Liver (tissue), 9 donors: ENCODE results near the gene MUC6. TPM values are rescaled to one million over a fixed set of nuclear protein-coding genes. Genes with fewer than 3 reads are reported as not detected.

Source experiments
- DNase-seq: peaks from one replicate; pipeline ENCODE4 v3.0.0-alpha.2; 2017; ENCODE audit warnings: low spot score
- H3K27ac ChIP-seq, 2 donors: one replicate each; pipeline ENCODE4 v1.7.0; 2013; ENCODE audit warnings: inconsistent platforms in 2 of 2, low read length in 2 of 2, control low read depth in 1 of 2, low read depth in 1 of 2, mild to moderate bottlenecking in 1 of 2
- H3K27me3 ChIP-seq, 4 donors: one replicate each; pipeline versions ENCODE4 v1.6.1 to v1.7.0; 2013; ENCODE audit warnings: low read length in 3 of 4, inconsistent platforms in 1 of 4, mild to moderate bottlenecking in 1 of 4, moderate library complexity in 1 of 4; ENCODE audit not compliant: control insufficient read depth in 4 of 4, insufficient read depth in 4 of 4
- H3K36me3 ChIP-seq, 4 donors: one replicate each; pipeline versions ENCODE4 v1.6.1 to v1.7.0; 2013; ENCODE audit warnings: low read length in 3 of 4, mild to moderate bottlenecking in 3 of 4, low read depth in 1 of 4, moderate library complexity in 1 of 4; ENCODE audit not compliant: control insufficient read depth in 4 of 4, insufficient read depth in 3 of 4
- H3K4me1 ChIP-seq, 4 donors: one replicate each; pipeline versions ENCODE4 v1.6.1 to v1.7.0; 2013; ENCODE audit warnings: low read length in 3 of 4, mild to moderate bottlenecking in 3 of 4, moderate library complexity in 1 of 4; ENCODE audit not compliant: control insufficient read depth in 4 of 4, insufficient read depth in 4 of 4
- H3K4me3 ChIP-seq, 3 donors: one replicate each; pipeline versions ENCODE4 v1.6.1 to v1.7.0; 2013; ENCODE audit warnings: low read length in 3 of 3, control low read depth in 1 of 3, low read depth in 1 of 3, mild to moderate bottlenecking in 1 of 3
- H3K9ac ChIP-seq, 2 donors: one replicate each; pipeline ENCODE4 v1.7.0; 2013; ENCODE audit warnings: low read length in 2 of 2, mild to moderate bottlenecking in 2 of 2, moderate library complexity in 2 of 2, control low read depth in 1 of 2, low read depth in 1 of 2
- H3K9me3 ChIP-seq, 4 donors: one replicate each; pipeline versions ENCODE4 v1.6.1 to v1.7.0; 2013; ENCODE audit warnings: low read length in 3 of 4; ENCODE audit not compliant: control insufficient read depth in 4 of 4
- EGR1 ChIP-seq, 2 donors: IDR thresholded peaks; 2 replicates each; pipeline ENCODE4 v1.6.1; 2016 to 2018; ENCODE audit warnings: antibody characterized with exemption in 2 of 2, low read depth in 2 of 2
- FOXA1 ChIP-seq: IDR thresholded peaks from 2 replicates; pipeline ENCODE4 v1.6.1; 2016; ENCODE audit warnings: antibody characterized with exemption
- GABPA ChIP-seq, 2 donors: IDR thresholded peaks in 1 of 2; conservative IDR thresholded peaks in 1 of 2; 2 replicates each; pipeline ENCODE4 v1.6.1; 2016; ENCODE audit warnings: antibody characterized with exemption in 2 of 2, mild to moderate bottlenecking in 1 of 2, moderate library complexity in 1 of 2
- HNF4A ChIP-seq, 2 donors: conservative IDR thresholded peaks; 2 replicates each; pipeline ENCODE4 v1.6.1; 2016; ENCODE audit warnings: antibody characterized with exemption in 2 of 2, mild to moderate bottlenecking in 2 of 2
- JUND ChIP-seq, 2 donors: IDR thresholded peaks; 2 replicates each; pipeline ENCODE4 v1.6.1; 2016; ENCODE audit warnings: antibody characterized with exemption in 2 of 2
- NR2F2 ChIP-seq: IDR thresholded peaks from 2 replicates; pipeline ENCODE4 v1.6.1; 2016; ENCODE audit warnings: antibody characterized with exemption
- RAD21 ChIP-seq, 2 donors: IDR thresholded peaks; 2 replicates each; pipeline ENCODE4 v1.6.1; 2016; ENCODE audit warnings: antibody characterized with exemption in 2 of 2, mild to moderate bottlenecking in 2 of 2
- RXRA ChIP-seq, 2 donors: IDR thresholded peaks; 2 replicates each; pipeline ENCODE4 v1.6.1; 2017 to 2018; ENCODE audit warnings: antibody characterized with exemption in 2 of 2, mild to moderate bottlenecking in 1 of 2
- SP1 ChIP-seq: IDR thresholded peaks from 2 replicates; pipeline ENCODE4 v1.6.1; 2018; ENCODE audit warnings: antibody characterized with exemption, mild to moderate bottlenecking
- TAF1 ChIP-seq: conservative IDR thresholded peaks from 2 replicates; pipeline ENCODE4 v1.6.1; 2016; ENCODE audit warnings: antibody characterized with exemption, mild to moderate bottlenecking
- YY1 ChIP-seq: IDR thresholded peaks from 2 replicates; pipeline ENCODE4 v1.6.1; 2016; ENCODE audit warnings: antibody characterized with exemption, mild to moderate bottlenecking
- whole genome bisulfite sequencing: extraction: QIAGEN DNeasy Blood & Tissue Kit; methylation state at CpG from one replicate; pipeline ENCODE4 v1.1.7; 2013; 5-methylcytosine and 5-hydroxymethylcytosine counted together
- polyA plus RNA-seq, 2 donors: library from polyadenylated mRNA; stranded (reverse) in 1 of 2; unstranded in 1 of 2; fragments of 200-250 nt in 1 of 2; fragments of >200 nt in 1 of 2; fragmentation: Nextera tagmentation in 1 of 2; extraction: Ambion mirVana in 1 of 2; gene quantifications; one replicate each; pipeline versions ENCODE4 v1.2.1 to v1.2.3, GENCODE V29; 2013 to 2015
- total RNA-seq, 2 donors: library from RNA; depleted of rRNA; stranded (reverse); fragments of >200 nt; gene quantifications; one replicate each; pipeline ENCODE4 v1.2.3, GENCODE V29; 2014
- TF ChIP-seq, protein P1 (sequence below): IDR thresholded peaks from 2 replicates; pipeline ENCODE4 v1.6.1; 2016; ENCODE audit warnings: antibody characterized with exemption, mild to moderate bottlenecking
- TF ChIP-seq, protein P2 (sequence below): IDR thresholded peaks from 2 replicates; pipeline ENCODE4 v1.6.1; 2016; ENCODE audit warnings: antibody characterized with exemption
- TF ChIP-seq, protein P3 (sequence below): IDR thresholded peaks from 2 replicates; pipeline ENCODE4 v1.6.1; 2016; ENCODE audit warnings: antibody characterized with exemption
- TF ChIP-seq, protein P4 (sequence below): fragments of 150-350 bp; IDR thresholded peaks from 2 replicates; pipeline ENCODE4 v1.5.1; 2017; ENCODE audit warnings: improper control_type of control experiment, low read depth, low read length; ENCODE audit not compliant: missing input control
- donor health status: healthy.
- donor health status: healthy.
- donor health status: healthy.
- donor health status: healthy.
- donor health status: healthy.

The MUC6 gene
- total and polyA plus RNA-seq, 4 donors = 0.05 to 0.54 (median 0.18) TPM

DNA sequence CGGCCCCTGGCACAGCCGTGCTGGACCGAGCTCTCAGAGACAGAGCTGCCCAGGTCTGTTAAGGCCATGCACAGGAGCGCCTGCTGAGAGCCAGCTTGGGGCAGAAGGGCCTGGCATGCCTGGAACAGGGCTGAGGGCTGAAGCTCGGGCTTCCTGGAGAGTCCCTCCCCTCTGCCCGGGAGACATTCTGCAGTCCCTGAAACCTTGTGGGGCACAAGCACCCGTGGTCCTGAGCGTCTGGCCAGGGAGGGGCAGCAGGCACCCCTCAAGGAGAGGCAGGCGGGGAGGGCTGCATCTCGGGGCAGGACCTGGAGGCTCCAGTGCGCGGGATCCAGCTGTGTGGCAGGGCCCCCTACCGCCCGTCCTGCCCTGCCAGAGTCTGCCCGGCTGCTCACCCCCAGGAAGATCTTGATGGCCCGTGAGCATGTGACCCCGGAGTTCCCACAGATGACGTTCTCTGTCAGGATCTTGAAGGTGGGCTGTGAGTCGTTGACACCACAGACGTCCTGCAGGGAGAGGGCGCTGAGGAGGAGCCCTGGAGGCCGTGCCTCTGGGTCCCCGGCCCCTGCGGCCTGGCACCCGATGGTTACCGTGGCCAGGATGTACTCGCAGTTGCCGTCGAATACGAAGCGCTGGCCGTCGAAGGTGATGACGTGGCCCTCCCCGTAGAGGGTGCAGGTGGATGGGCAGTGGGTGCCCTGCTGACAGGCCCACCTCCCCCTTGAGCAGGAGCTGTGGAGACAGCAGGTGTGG, 10.9 kb downstream of the MUC6 start:
- WGBS = 74% methylated on average over 35 of the region's 35 CpGs
- no peak for DNase-seq
- TF ChIP-seq, protein P1, sequence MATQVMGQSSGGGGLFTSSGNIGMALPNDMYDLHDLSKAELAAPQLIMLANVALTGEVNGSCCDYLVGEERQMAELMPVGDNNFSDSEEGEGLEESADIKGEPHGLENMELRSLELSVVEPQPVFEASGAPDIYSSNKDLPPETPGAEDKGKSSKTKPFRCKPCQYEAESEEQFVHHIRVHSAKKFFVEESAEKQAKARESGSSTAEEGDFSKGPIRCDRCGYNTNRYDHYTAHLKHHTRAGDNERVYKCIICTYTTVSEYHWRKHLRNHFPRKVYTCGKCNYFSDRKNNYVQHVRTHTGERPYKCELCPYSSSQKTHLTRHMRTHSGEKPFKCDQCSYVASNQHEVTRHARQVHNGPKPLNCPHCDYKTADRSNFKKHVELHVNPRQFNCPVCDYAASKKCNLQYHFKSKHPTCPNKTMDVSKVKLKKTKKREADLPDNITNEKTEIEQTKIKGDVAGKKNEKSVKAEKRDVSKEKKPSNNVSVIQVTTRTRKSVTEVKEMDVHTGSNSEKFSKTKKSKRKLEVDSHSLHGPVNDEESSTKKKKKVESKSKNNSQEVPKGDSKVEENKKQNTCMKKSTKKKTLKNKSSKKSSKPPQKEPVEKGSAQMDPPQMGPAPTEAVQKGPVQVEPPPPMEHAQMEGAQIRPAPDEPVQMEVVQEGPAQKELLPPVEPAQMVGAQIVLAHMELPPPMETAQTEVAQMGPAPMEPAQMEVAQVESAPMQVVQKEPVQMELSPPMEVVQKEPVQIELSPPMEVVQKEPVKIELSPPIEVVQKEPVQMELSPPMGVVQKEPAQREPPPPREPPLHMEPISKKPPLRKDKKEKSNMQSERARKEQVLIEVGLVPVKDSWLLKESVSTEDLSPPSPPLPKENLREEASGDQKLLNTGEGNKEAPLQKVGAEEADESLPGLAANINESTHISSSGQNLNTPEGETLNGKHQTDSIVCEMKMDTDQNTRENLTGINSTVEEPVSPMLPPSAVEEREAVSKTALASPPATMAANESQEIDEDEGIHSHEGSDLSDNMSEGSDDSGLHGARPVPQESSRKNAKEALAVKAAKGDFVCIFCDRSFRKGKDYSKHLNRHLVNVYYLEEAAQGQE = no peak
- no peak for TF ChIP-seq GABPA (IDR thresholded peaks at IDR 0.05 in 1 of 2, conservative IDR thresholded peaks at IDR 0.05 in 1 of 2)
- TF ChIP-seq NR2F2 = no peak
- no peak for TF ChIP-seq JUND (IDR thresholded peaks at IDR 0.05)
- TF ChIP-seq TAF1 = no peak
- TF ChIP-seq, protein P2, sequence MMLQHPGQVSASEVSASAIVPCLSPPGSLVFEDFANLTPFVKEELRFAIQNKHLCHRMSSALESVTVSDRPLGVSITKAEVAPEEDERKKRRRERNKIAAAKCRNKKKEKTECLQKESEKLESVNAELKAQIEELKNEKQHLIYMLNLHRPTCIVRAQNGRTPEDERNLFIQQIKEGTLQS = no peak
- no peak for TF ChIP-seq SP1
- no peak for TF ChIP-seq RXRA (IDR thresholded peaks at IDR 0.05)
- TF ChIP-seq, protein P3, sequence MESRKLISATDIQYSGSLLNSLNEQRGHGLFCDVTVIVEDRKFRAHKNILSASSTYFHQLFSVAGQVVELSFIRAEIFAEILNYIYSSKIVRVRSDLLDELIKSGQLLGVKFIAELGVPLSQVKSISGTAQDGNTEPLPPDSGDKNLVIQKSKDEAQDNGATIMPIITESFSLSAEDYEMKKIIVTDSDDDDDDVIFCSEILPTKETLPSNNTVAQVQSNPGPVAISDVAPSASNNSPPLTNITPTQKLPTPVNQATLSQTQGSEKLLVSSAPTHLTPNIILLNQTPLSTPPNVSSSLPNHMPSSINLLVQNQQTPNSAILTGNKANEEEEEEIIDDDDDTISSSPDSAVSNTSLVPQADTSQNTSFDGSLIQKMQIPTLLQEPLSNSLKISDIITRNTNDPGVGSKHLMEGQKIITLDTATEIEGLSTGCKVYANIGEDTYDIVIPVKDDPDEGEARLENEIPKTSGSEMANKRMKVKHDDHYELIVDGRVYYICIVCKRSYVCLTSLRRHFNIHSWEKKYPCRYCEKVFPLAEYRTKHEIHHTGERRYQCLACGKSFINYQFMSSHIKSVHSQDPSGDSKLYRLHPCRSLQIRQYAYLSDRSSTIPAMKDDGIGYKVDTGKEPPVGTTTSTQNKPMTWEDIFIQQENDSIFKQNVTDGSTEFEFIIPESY = no peak
- TF ChIP-seq YY1 = no peak
- TF ChIP-seq, protein P4, sequence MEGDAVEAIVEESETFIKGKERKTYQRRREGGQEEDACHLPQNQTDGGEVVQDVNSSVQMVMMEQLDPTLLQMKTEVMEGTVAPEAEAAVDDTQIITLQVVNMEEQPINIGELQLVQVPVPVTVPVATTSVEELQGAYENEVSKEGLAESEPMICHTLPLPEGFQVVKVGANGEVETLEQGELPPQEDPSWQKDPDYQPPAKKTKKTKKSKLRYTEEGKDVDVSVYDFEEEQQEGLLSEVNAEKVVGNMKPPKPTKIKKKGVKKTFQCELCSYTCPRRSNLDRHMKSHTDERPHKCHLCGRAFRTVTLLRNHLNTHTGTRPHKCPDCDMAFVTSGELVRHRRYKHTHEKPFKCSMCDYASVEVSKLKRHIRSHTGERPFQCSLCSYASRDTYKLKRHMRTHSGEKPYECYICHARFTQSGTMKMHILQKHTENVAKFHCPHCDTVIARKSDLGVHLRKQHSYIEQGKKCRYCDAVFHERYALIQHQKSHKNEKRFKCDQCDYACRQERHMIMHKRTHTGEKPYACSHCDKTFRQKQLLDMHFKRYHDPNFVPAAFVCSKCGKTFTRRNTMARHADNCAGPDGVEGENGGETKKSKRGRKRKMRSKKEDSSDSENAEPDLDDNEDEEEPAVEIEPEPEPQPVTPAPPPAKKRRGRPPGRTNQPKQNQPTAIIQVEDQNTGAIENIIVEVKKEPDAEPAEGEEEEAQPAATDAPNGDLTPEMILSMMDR = no peak
- TF ChIP-seq EGR1 (IDR thresholded peaks at IDR 0.05; ENCODE audit: low read depth in 2 of 2) = no peak

DNA sequence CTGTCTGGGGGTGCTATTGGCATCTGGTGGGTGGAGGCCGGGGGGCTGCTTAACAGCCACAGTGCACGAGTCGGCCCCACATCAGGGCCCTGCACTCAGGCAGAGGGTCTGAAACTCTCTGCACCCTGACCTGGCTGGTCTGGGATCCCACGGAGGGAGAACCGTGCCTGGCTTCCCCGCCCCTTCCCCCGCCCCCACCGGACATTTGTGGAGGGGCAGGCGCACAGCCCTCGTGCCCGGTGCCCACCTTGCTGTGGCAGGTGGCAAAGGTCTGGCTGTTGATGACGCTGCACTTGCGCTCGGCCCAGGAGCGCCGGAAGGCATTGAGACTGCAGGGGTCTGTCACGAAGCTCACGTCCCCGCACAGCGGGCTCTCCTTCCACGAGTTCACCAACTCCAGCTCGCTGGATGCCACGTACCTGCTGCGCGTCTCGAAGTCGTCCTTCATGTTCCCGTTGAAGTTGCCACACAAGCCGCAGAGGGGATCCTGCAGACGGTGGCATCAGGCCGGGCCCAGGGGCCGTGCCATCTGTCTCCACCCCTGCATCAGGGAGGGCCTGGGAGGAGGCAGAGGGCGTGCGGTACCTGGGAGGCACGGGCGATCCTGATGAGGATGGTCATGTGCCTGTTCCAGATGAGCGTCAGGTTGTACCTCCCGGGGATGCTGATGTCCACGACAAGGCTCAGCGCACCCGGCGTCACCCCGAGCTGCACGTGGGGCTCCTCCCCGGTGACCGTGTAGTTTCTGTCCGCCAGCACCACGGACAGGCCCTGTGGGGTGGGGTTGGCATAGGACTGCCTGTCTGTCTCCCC, 11.7 kb downstream of the MUC6 start:
- Histone ChIP-seq H3K27me3 (no peaks in the 10 kb centered on the region), H3K36me3 (peaks cover 0 to 2% (median 0%) of the 10 kb centered on the region in 4 donors), H3K4me3 (no peak overlapping the region), H3K9ac (no peak overlapping the region), H3K9me3 (no peaks in the 10 kb centered on the region), H3K27ac (no peak overlapping the region), H3K4me1 (no peaks in the 10 kb centered on the region)
- TF ChIP-seq, protein P2 = no peak
- TF ChIP-seq NR2F2 (no peak), FOXA1 (no peak), TAF1 (no peak), GABPA (IDR thresholded peaks at IDR 0.05 in 1 of 2, conservative IDR thresholded peaks at IDR 0.05 in 1 of 2) (no peak), HNF4A (conservative IDR thresholded peaks at IDR 0.05) (no peak), JUND (IDR thresholded peaks at IDR 0.05) (no peak), RAD21 (IDR thresholded peaks at IDR 0.05) (no peak), SP1 (no peak)
- TF ChIP-seq, protein P3 = no peak
- TF ChIP-seq, protein P4 = no peak
- no peak for DNase-seq
- 89% methylated on average over 48 of the region's 48 CpGs for WGBS

More for the DNA sequence above, 10.9 kb downstream of the MUC6 start:
- H3K27ac ChIP-seq = no peak overlapping the region
- peaks cover 0 to 2% (median 0%) of the 10 kb centered on the region in 4 donors for H3K36me3 ChIP-seq
- H3K27me3 ChIP-seq = no peaks in the 10 kb centered on the region
- no peaks in the 10 kb centered on the region for H3K9me3 ChIP-seq
- H3K4me3 ChIP-seq = no peak overlapping the region
- H3K4me1 ChIP-seq = no peaks in the 10 kb centered on the region
- no peak overlapping the region for H3K9ac ChIP-seq
